ENCODE data around the gene CCDC88C.
"Not testable (repeated sequence)": the region's sequence is repeated elsewhere in the genome, so short reads cannot be mapped to it uniquely, and the experiment has no call there.

The CCDC88C gene

DNA sequence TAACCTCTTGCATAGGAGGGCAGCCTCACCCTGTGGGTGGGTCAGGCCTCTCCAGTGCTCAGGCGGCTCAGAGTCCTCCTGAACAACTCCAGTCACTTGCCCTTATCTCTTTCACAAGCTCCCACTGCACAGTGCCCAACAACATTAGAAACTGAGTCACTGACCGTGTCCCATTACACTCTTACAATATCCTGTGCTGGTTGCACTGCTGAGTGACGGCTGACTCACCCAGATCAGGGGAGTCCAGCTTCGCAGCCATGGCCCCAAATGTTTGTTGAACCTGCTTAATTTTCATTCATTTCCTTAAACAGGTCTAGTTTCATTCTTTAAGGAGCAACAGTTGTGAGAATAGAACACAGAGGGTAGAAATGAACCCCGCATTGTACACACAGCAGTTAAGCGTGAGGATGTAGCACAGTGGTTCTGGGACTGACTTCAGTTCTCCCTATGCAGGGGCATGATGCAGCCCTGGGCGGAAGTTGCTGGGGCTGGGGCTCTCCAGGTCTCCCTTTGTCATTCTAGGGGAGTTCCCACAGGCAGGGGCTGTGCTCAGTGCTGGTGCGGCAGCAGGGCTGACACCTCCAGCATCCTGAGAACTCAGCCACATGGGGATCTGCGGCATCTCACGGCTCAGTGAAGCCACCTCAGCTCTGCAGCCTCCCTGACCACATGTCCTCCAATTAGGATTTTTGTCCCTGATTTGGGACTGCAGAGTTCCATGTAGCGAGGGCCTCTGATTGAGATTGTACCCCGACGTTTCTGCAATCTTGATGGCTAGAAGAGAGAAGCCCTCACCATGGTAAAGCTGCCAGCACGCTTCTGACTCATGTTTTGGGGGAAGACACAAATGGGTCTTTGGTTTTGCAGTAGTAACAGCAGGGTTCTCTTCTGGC, 189.3 kb downstream of the CCDC88C start:
- H3K4me3 Mint-ChIP-seq, result peak overlapping the region; percentile 68
- ATAC-seq (replicated peaks; ENCODE audit: extremely low read depth, poor library complexity, severe bottlenecking) (peak; percentile 82), DNase-seq (ENCODE audit: low spot score in 2 of 2) (peak in 1 of 2 donors; percentile 81)
- no peaks in the 10 kb centered on the region for H3K9me3 Mint-ChIP-seq
- peaks cover 24% of the 10 kb centered on the region for H3K36me3 Mint-ChIP-seq (ENCODE audit: insufficient read depth)
- H3K27me3 Mint-ChIP-seq, result no peaks in the 10 kb centered on the region
- peaks cover 84% of the 10 kb centered on the region for H3K4me1 Mint-ChIP-seq
- peak overlapping the region; percentile 98 for H3K27ac Mint-ChIP-seq (ENCODE audit: low read depth)

GRCh38 chr14:91227183-91227628, 190.4 kb downstream of the CCDC88C start:
- peak overlapping the region; percentile 68 for H3K4me3 Mint-ChIP-seq
- H3K36me3 Mint-ChIP-seq (ENCODE audit: insufficient read depth), result peaks cover 25% of the 10 kb centered on the region
- ATAC-seq (replicated peaks; ENCODE audit: extremely low read depth, poor library complexity, severe bottlenecking) (no peak), DNase-seq (ENCODE audit: low spot score in 2 of 2) (no peak)
- H3K27me3 Mint-ChIP-seq, result no peaks in the 10 kb centered on the region
- peak overlapping the region; percentile 98 for H3K27ac Mint-ChIP-seq (ENCODE audit: low read depth)
- peaks cover 88% of the 10 kb centered on the region for H3K4me1 Mint-ChIP-seq
- H3K9me3 Mint-ChIP-seq, result no peaks in the 10 kb centered on the region

DNA sequence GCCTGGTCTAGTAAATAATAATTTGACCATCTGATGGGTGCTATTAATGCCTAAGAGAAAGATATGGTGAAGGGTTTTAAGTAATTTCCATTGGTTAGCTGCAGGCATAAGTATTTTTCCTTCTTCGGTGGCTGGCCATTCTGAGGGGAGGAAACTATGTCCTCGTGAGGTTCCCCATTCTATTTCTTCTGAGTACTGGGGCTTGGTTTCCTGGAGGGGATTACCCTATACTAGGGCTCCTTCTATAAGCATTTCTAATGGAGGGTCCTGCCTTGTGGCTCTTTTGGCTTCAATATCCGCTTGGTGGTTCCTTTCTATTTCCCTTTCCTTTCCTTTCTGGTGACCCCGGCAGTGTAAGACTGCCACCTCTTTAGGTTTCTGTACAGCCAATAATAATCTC, 191.3 kb downstream of the CCDC88C start:
- peak overlapping the region; percentile 68 for H3K4me3 Mint-ChIP-seq
- not testable (repeated sequence) for DNase-seq (ENCODE audit: low spot score in 2 of 2); H3K9me3 Mint-ChIP-seq; H3K27me3 Mint-ChIP-seq; ATAC-seq (replicated peaks; ENCODE audit: extremely low read depth, poor library complexity, severe bottlenecking)
- H3K27ac Mint-ChIP-seq (ENCODE audit: low read depth), result peak overlapping the region; percentile 98
- H3K4me1 Mint-ChIP-seq, result peaks cover 88% of the 10 kb centered on the region
- peaks cover 27% of the 10 kb centered on the region for H3K36me3 Mint-ChIP-seq (ENCODE audit: insufficient read depth)

DNA sequence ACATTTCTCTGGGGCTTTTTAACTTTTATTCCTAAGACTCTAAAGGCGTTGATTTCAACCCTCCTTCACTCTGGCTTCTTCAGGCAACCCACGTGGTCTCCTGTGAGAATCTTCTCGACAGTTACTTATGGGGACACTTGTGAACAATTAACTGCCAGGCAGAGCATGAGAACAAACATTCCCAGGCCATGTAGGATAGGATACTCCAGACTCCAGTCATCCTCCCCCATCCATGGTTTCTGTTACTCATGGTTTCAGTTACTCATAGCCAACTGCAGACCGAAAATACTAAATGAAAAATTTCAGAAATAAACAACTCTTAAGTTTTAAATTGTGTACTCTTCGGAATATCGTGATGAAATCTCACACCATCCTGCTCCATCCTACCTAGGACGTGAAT, 192.6 kb downstream of the CCDC88C start:
- Mint-ChIP-seq H3K27me3 (no peaks in the 10 kb centered on the region), H3K27ac (ENCODE audit: low read depth) (peak overlapping the region; percentile 98), H3K9me3 (no peaks in the 10 kb centered on the region), H3K4me1 (peaks cover 81% of the 10 kb centered on the region), H3K36me3 (ENCODE audit: insufficient read depth) (peaks cover 27% of the 10 kb centered on the region), H3K4me3 (peak overlapping the region; percentile 68)
- ATAC-seq (replicated peaks; ENCODE audit: extremely low read depth, poor library complexity, severe bottlenecking) (no peak), DNase-seq (ENCODE audit: low spot score in 2 of 2) (no peak)

DNA sequence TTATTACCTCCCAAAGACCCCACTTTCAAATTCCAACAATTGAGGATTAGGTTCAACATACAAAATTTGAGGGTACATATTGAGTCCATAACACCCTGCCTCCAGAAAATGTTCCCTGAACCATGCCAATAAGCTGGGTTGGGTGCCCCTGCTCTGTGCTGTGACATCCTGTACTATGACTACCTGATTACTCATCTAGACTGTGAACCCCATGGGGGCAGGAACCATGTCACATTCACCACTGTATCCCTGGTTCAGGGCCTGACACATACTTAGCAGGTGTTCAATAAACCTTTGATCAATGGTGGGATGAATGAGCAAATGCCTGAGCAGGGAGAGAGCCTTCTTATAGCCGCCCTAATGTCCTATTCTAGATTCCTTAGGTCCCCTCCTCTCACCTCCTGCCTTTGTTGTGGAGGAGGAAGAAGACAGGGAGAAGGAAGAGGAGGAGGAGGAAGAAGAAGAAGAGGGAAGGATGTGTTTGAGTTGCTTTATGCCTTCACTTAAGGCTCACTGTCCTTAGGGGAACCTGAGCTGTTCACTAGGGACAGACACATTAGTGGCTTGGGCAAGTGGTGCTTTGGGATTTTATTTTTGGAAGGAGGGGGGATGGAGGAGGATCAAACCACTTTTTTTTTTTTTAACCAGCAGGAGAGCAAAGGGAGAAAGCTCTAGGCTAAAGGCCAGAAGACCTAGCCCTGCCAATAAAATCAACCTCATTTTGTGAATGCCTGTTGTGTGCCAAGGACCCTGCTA, 194.4 kb downstream of the CCDC88C start:
- Mint-ChIP-seq H3K9me3 (no peaks in the 10 kb centered on the region), H3K4me1 (peaks cover 63% of the 10 kb centered on the region), H3K36me3 (ENCODE audit: insufficient read depth) (peaks cover 16% of the 10 kb centered on the region), H3K27ac (ENCODE audit: low read depth) (peak overlapping the region; percentile 30), H3K4me3 (no peak overlapping the region), H3K27me3 (no peaks in the 10 kb centered on the region)
- no peak for DNase-seq (ENCODE audit: low spot score in 2 of 2)
- no peak for ATAC-seq (replicated peaks; ENCODE audit: extremely low read depth, poor library complexity, severe bottlenecking)
